NCI-H69 (cell line): Measurements from ENCODE around the gene FIBP.

Experiments
- DNase-seq: peaks from one replicate; lab custom pipeline; 2025; lab: John Stamatoyannopoulos, UW

FIBP gene

GRCh38 chr11:65844231-65844872, 43.9 kb downstream of the FIBP start:
- no peak for DNase-seq

DNA sequence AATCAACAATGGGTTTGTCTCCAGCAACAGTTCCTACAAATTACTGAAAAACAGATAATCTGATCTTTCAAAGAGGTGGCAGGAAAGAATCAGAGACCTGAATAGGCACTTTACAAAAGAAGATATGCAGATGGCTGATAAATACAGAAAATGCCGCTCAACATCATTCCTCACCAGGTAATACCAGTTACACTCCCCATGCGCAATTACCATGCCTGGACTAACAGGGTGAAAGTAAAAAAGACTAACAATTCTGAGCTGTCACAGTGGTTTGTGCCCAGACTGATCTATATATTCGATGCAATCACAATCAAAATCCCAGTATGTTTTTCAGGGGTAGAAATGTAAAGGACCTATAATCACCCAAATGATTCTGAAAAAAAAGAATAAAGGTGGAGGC, 44.5 kb downstream of the FIBP start:
- no peak for DNase-seq

- DNase-seq: no peak
Measured at GRCh38 chr11:65842144-65842543, 46.1 kb downstream of the FIBP start.

GRCh38 chr11:65834202-65834601, 54.1 kb downstream of the FIBP start:
- DNase-seq: no peak
